Keratinocyte (primary cell): ENCODE measurements around the gene LHX2. TPM values are rescaled to one million over a fixed set of nuclear protein-coding genes. Genes with fewer than 3 reads are reported as not detected.
"Not testable (repeated sequence)": the region's sequence is repeated elsewhere in the genome, so short reads cannot be mapped to it uniquely, and the experiment has no call there.

ENCODE experiments used
- DNase-seq: peaks from one replicate; pipeline ENCODE4 v3.0.0-alpha.2; 2011; ENCODE audit warnings: low read depth, missing footprints, low spot score
- FAIRE-seq: peaks from 2 replicates; lab custom pipeline; 2011; peaks lifted over from hg19 to GRCh38; lab: Jason Lieb, UNC
- H2AFZ ChIP-seq: 2 replicates; pipeline ENCODE4 v1.6.0; 2012; ENCODE audit warnings: low read length, control low read depth, inconsistent platforms; ENCODE audit not compliant: control insufficient read depth
- H3K27ac ChIP-seq: 2 replicates; pipeline ENCODE4 v1.5.1; 2011; ENCODE audit warnings: low read length; ENCODE audit not compliant: control insufficient read depth, insufficient read depth
- H3K27me3 ChIP-seq: 3 replicates; pipeline ENCODE4 v1.6.0; 2011; ENCODE audit warnings: low read length; ENCODE audit not compliant: control insufficient read depth, insufficient read depth; ENCODE audit errors: extremely low read depth
- H3K36me3 ChIP-seq, 2 experiments: 2 replicates in 1 of 2; 3 replicates in 1 of 2; pipeline ENCODE4 v1.5.1; 2011; ENCODE audit warnings: low read length in 2 of 2, mild to moderate bottlenecking in 1 of 2; ENCODE audit not compliant: control insufficient read depth in 2 of 2, insufficient read depth in 2 of 2; ENCODE audit errors: extremely low read depth in 1 of 2
- H3K4me1 ChIP-seq: 3 replicates; pipeline ENCODE4 v1.5.1; 2011; ENCODE audit warnings: low read length; ENCODE audit not compliant: control insufficient read depth, insufficient read depth; ENCODE audit errors: extremely low read depth
- H3K4me2 ChIP-seq: 3 replicates; pipeline ENCODE4 v1.6.0; 2011; ENCODE audit warnings: low read depth, low read length; ENCODE audit not compliant: control insufficient read depth, insufficient read depth; ENCODE audit errors: extremely low read depth
- H3K4me3 ChIP-seq, 3 experiments: fragments of 200-600 bp in 1 of 3; sonication (generic) in 1 of 3; 2 replicates in 2 of 3; 3 replicates in 1 of 3; pipeline ENCODE4 v1.5.1; 2011 to 2016; ENCODE audit warnings: low read length in 3 of 3, mild to moderate bottlenecking in 3 of 3, control low read depth in 2 of 3, inconsistent platforms in 1 of 3, low read depth in 1 of 3, mixed read lengths in 1 of 3, mixed run types in 1 of 3, moderate library complexity in 1 of 3; ENCODE audit not compliant: control insufficient read depth in 2 of 3, insufficient read depth in 2 of 3; ENCODE audit errors: extremely low read depth in 1 of 3
- H3K79me2 ChIP-seq: 2 replicates; pipeline ENCODE4 v1.6.0; 2012; ENCODE audit warnings: low read length; ENCODE audit not compliant: control insufficient read depth, insufficient read depth
- H3K9ac ChIP-seq: 3 replicates; pipeline ENCODE4 v1.6.0; 2011; ENCODE audit warnings: low read length; ENCODE audit not compliant: control insufficient read depth, insufficient read depth; ENCODE audit errors: extremely low read depth
- H3K9me1 ChIP-seq: 3 replicates; pipeline ENCODE4 v1.6.0; 2011; ENCODE audit warnings: low read length; ENCODE audit not compliant: control insufficient read depth, insufficient read depth; ENCODE audit errors: extremely low read depth
- H3K9me3 ChIP-seq: 2 replicates; pipeline ENCODE4 v1.5.1; 2012; ENCODE audit warnings: low read depth, low read length; ENCODE audit not compliant: control insufficient read depth
- H4K20me1 ChIP-seq: 3 replicates; pipeline ENCODE4 v1.6.0; 2011; ENCODE audit warnings: low read length; ENCODE audit not compliant: control insufficient read depth, insufficient read depth; ENCODE audit errors: extremely low read depth
- CTCF ChIP-seq, 3 experiments: IDR thresholded peaks in 1 of 3; conservative IDR thresholded peaks in 1 of 3; optimal IDR thresholded peaks in 1 of 3; 2 replicates in 2 of 3; 3 replicates in 1 of 3; pipeline versions ENCODE3 to v1.5.1; 2011; ENCODE audit warnings: low read length in 3 of 3, mild to moderate bottlenecking in 3 of 3, moderate library complexity in 2 of 3, control low read depth in 1 of 3, inconsistent platforms in 1 of 3; ENCODE audit not compliant: insufficient read depth in 2 of 3; ENCODE audit errors: extremely low read depth in 1 of 3
- EZH2 ChIP-seq: IDR thresholded peaks from one replicate; pipeline ENCODE4 v1.6.1; 2012; ENCODE audit warnings: inconsistent platforms, mild to moderate bottlenecking, low read length, moderate library complexity
- dilution Hi-C: fragments of 300-500 bp; cut with MboI; formaldehyde crosslinking; loops from one replicate; pipeline ENCODE4 v1.7.0; 2020; ENCODE audit warnings: low sequenced_read_pairs; ENCODE audit not compliant: extremely low pct_ligation_motif_present
- polyA plus RNA-seq, 5 experiments: library from polyadenylated mRNA; depleted of rRNA in 3 of 5; stranded (reverse) in 3 of 5; stranded (forward) in 1 of 5; unstranded in 1 of 5; fragments of >200 nt; gene quantifications; 1 replicate in 1 of 5; 2 replicates in 3 of 5; 3 replicates in 1 of 5; pipeline versions ENCODE4 v1.2.1 to v1.2.3, GENCODE V29; 2011 to 2012; ENCODE audit warnings: missing spikeins in 2 of 5, low read depth in 1 of 5, low replicate concordance in 1 of 5

LHX2 gene
- polyA plus RNA-seq, 1 donor (not counting 4 experiments of a cell fraction or from before 2014, with no cell fraction given): 0.07 TPM

DNA sequence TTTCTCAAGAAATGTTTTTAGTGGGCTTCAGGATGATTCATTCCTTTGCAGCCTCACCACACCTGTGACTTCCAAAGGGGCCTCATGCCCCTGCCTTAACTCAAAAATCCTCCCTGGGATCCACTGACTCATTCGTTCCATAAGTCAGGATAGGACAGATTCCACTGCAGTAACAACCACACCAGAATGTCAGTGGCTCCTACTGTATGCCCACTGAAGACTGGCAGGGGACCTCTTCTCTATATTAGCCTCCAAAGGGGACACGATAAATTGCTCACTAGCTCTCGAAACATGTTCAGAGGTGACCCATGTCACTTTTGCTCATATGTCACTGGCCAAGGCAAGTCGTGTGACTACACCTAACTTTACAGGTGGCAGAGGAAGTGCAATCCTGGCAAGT, 25.7 kb upstream of the LHX2 start:
- Histone ChIP-seq H3K36me3 (no peaks in the 10 kb centered on the region), H2AFZ (no peak overlapping the region), H3K27ac (no peak overlapping the region), H3K9ac (no peak overlapping the region), H3K9me3 (no peaks in the 10 kb centered on the region), H3K4me2 (no peak overlapping the region), H3K9me1 (no peaks in the 10 kb centered on the region), H3K27me3 (peaks cover 45% of the 10 kb centered on the region), H3K4me3 (no peak overlapping the region), H3K4me1 (peaks cover 6% of the 10 kb centered on the region), H3K79me2 (no peaks in the 10 kb centered on the region), H4K20me1 (no peaks in the 10 kb centered on the region)
- DNase-seq: no peak
- no peak for FAIRE-seq
- dilution Hi-C loops: no loop called here
- TF ChIP-seq EZH2: no peak
- no peak for TF ChIP-seq CTCF (optimal IDR thresholded peaks at IDR 0.05 in 1 of 3, IDR thresholded peaks at IDR 0.05 in 1 of 3, conservative IDR thresholded peaks at IDR 0.05 in 1 of 3; ENCODE audit: extremely low read depth in 1 of 3, insufficient read depth in 2 of 3, low read length in 3 of 3)

GRCh38 chr9:123990427-123990826, 21.1 kb upstream of the LHX2 start:
- H3K4me3 ChIP-seq: no peak overlapping the region
- TF ChIP-seq CTCF (optimal IDR thresholded peaks at IDR 0.05 in 1 of 3, IDR thresholded peaks at IDR 0.05 in 1 of 3, conservative IDR thresholded peaks at IDR 0.05 in 1 of 3; ENCODE audit: extremely low read depth in 1 of 3, insufficient read depth in 2 of 3, low read length in 3 of 3) (no peak), EZH2 (no peak)
- no peaks in the 10 kb centered on the region for H3K79me2 ChIP-seq
- peaks cover 43% of the 10 kb centered on the region for H3K27me3 ChIP-seq
- no peaks in the 10 kb centered on the region for H4K20me1 ChIP-seq
- no peak overlapping the region for H3K9ac ChIP-seq
- no peak for FAIRE-seq
- H3K9me1 ChIP-seq: no peaks in the 10 kb centered on the region
- H3K36me3 ChIP-seq: no peaks in the 10 kb centered on the region
- H2AFZ ChIP-seq: no peak overlapping the region
- no peaks in the 10 kb centered on the region for H3K9me3 ChIP-seq
- no peak overlapping the region for H3K27ac ChIP-seq
- peaks cover 6% of the 10 kb centered on the region for H3K4me1 ChIP-seq
- DNase-seq: no peak
- H3K4me2 ChIP-seq: no peak overlapping the region
- dilution Hi-C loops: no loop called here

DNA sequence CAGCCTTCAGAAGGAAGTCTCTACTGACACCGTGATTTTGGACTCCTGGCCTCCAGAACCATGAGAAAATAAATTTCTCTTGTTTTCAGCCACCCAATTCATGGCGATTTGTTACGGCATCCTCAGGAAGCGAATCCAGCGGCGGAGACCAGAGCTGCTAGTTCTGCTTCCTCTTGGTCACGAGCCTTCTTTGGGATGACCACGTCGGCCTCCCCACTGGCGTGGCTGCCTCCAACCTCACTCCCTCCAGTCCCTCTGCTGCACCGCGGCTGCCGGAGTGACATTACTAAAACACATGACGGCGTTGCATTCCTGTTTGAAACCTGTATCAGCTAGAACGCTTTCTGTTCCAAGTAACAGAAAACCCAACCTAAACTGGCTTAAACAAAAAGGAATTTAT, 18.9 kb upstream of the LHX2 start:
- H3K4me2 ChIP-seq, H3K36me3 ChIP-seq, DNase-seq, H3K27ac ChIP-seq, H3K4me3 ChIP-seq, H4K20me1 ChIP-seq, H3K9me1 ChIP-seq, H3K79me2 ChIP-seq, H3K9me3 ChIP-seq, H2AFZ ChIP-seq, dilution Hi-C loops, H3K9ac ChIP-seq: not testable (repeated sequence)
- peaks cover 48% of the 10 kb centered on the region for H3K27me3 ChIP-seq
- FAIRE-seq: peak; percentile 69
- H3K4me1 ChIP-seq: peaks cover 16% of the 10 kb centered on the region
